GM23338 (cell line): ENCODE measurements around the gene PPP1R37. TPM values are rescaled to one million over a fixed set of nuclear protein-coding genes. Genes with fewer than 3 reads are reported as not detected.

ENCODE experiments used
- ATAC-seq: fragments of 200-7000 bp; cut with Tn5 transposase; 3 replicates; pipeline ENCODE4 v1.9.1; 2020
- DNase-seq: peaks from one replicate; pipeline ENCODE4 v3.0.0-alpha.2; 2015; ENCODE audit warnings: low spot score
- H2AFZ ChIP-seq: fragments of 200-600 bp; sonication (generic); 2 replicates; pipeline ENCODE4 v1.8.0; 2016; ENCODE audit warnings: antibody characterized with exemption, mild to moderate bottlenecking, moderate library complexity
- H3F3A ChIP-seq: fragments of 200-600 bp; sonication (generic); replicated peaks from 2 replicates; pipeline ENCODE4 v1.8.0; 2017; ENCODE audit warnings: antibody characterized with exemption, mixed run types, low read depth
- H3K27ac ChIP-seq: fragments of 200-600 bp; sonication (generic); 2 replicates; pipeline ENCODE4 v1.6.1; 2016; ENCODE audit warnings: low read depth
- H3K27me3 ChIP-seq: fragments of 200-600 bp; sonication (generic); 2 replicates; pipeline ENCODE4 v1.8.0; 2016; ENCODE audit warnings: mild to moderate bottlenecking, mixed run types, moderate library complexity; ENCODE audit not compliant: insufficient read depth
- H3K36me3 ChIP-seq: fragments of 200-600 bp; sonication (generic); 2 replicates; pipeline ENCODE4 v1.8.0; 2016; ENCODE audit warnings: mild to moderate bottlenecking; ENCODE audit not compliant: insufficient read depth
- H3K4me1 ChIP-seq: fragments of 200-600 bp; sonication (generic); 2 replicates; pipeline ENCODE4 v1.8.0; 2016; ENCODE audit warnings: mild to moderate bottlenecking, moderate library complexity; ENCODE audit not compliant: insufficient read depth
- H3K4me2 ChIP-seq: fragments of 200-600 bp; sonication (generic); 2 replicates; pipeline ENCODE4 v1.7.1; 2017; ENCODE audit warnings: mixed run types
- H3K4me3 ChIP-seq: fragments of 200-600 bp; sonication (generic); 2 replicates; pipeline ENCODE4 v1.6.1; 2016; ENCODE audit warnings: mixed run types
- H3K79me2 ChIP-seq: fragments of 200-600 bp; sonication (generic); replicated peaks from 2 replicates; pipeline ENCODE4 v1.8.0; 2017; ENCODE audit warnings: mild to moderate bottlenecking; ENCODE audit not compliant: insufficient read depth
- H3K9me2 ChIP-seq: fragments of 200-600 bp; sonication (generic); 2 replicates; pipeline ENCODE4 v1.8.0; 2017; ENCODE audit not compliant: insufficient read depth
- H4K20me1 ChIP-seq: fragments of 200-600 bp; sonication (generic); replicated peaks from 2 replicates; pipeline ENCODE4 v1.8.0; 2017; ENCODE audit warnings: mild to moderate bottlenecking; ENCODE audit not compliant: insufficient read depth
- H3K27ac Mint-ChIP-seq: 2 replicates; pipeline ENCODE4 v1.8.0; 2020; ENCODE audit warnings: inconsistent platforms, mild to moderate bottlenecking, moderate library complexity, mixed read lengths
- H3K27me3 Mint-ChIP-seq: 3 replicates; pipeline ENCODE4 v1.8.0; 2022; ENCODE audit warnings: low read depth, mild to moderate bottlenecking, moderate library complexity, mixed read lengths, inconsistent platforms; ENCODE audit not compliant: insufficient read depth, poor library complexity
- H3K36me3 Mint-ChIP-seq: 3 replicates; pipeline ENCODE4 v1.8.0; 2021; ENCODE audit warnings: low read depth, mild to moderate bottlenecking, inconsistent platforms, moderate library complexity, mixed read lengths
- H3K4me1 Mint-ChIP-seq: 3 replicates; pipeline ENCODE4 v1.8.0; 2020; ENCODE audit warnings: mild to moderate bottlenecking, inconsistent platforms, mixed read lengths
- H3K4me3 Mint-ChIP-seq: 3 replicates; pipeline ENCODE4 v1.8.0; 2021; ENCODE audit warnings: moderate library complexity, mild to moderate bottlenecking, inconsistent platforms, mixed read lengths
- H3K9me3 Mint-ChIP-seq: 3 replicates; pipeline ENCODE4 v1.8.0; 2020; ENCODE audit warnings: moderate library complexity, mild to moderate bottlenecking, inconsistent platforms, mixed read lengths
- CREB1 ChIP-seq: fragments of 250-450 bp; sonication (Bioruptor Pico); IDR thresholded peaks from 2 replicates; pipeline ENCODE4 v1.5.0; 2020; ENCODE audit warnings: low read depth, mild to moderate bottlenecking, moderate library complexity
- CTCF ChIP-seq, 2 experiments: fragments of 200-600 bp in 1 of 2; sonication (generic) in 1 of 2; conservative IDR thresholded peaks; 2 replicates each; pipeline versions ENCODE4 v1.5.1 to v1.6.1; 2016 to 2017; ENCODE audit warnings: antibody characterized with exemption in 2 of 2, low read depth in 2 of 2, mild to moderate bottlenecking in 2 of 2, moderate library complexity in 1 of 2
- POLR2AphosphoS5 ChIP-seq: IDR thresholded peaks from 2 replicates; pipeline ENCODE4 v1.6.1; 2016; ENCODE audit warnings: antibody characterized with exemption, low read depth
- ZNF331 ChIP-seq: fragments of 250-450 bp; sonication (Bioruptor Pico); IDR thresholded peaks from 2 replicates; pipeline ENCODE4 v1.5.0; 2020; ENCODE audit warnings: low read depth, mild to moderate bottlenecking, moderate library complexity
- polyA plus RNA-seq: library from polyadenylated mRNA; unstranded; fragments of >200 nt; fragmentation: Nextera tagmentation; extraction: Ambion mirVana; gene quantifications from 2 replicates; pipeline ENCODE4 v1.2.1, GENCODE V29; 2016
- total RNA-seq: library from RNA; depleted of rRNA; stranded (reverse); fragments of >200 nt; shearing (Covaris generic); gene quantifications from 2 replicates; pipeline ENCODE4 v1.2.3, GENCODE V29; 2014
- TF ChIP-seq, protein P1 (sequence below): IDR thresholded peaks from one replicate; pipeline ENCODE4 v1.6.1; 2018; ENCODE audit warnings: antibody characterized with exemption; ENCODE audit not compliant: unreplicated experiment
- TF ChIP-seq, protein P2 (sequence below): fragments of 250-450 bp; sonication (Bioruptor Pico); IDR thresholded peaks from 2 replicates; pipeline ENCODE4 v1.5.0; 2020; ENCODE audit warnings: mild to moderate bottlenecking, moderate library complexity

PPP1R37 gene
- total and polyA plus RNA-seq, 2 experiments from 2014 or later = 6.9 to 47.2 TPM

DNA sequence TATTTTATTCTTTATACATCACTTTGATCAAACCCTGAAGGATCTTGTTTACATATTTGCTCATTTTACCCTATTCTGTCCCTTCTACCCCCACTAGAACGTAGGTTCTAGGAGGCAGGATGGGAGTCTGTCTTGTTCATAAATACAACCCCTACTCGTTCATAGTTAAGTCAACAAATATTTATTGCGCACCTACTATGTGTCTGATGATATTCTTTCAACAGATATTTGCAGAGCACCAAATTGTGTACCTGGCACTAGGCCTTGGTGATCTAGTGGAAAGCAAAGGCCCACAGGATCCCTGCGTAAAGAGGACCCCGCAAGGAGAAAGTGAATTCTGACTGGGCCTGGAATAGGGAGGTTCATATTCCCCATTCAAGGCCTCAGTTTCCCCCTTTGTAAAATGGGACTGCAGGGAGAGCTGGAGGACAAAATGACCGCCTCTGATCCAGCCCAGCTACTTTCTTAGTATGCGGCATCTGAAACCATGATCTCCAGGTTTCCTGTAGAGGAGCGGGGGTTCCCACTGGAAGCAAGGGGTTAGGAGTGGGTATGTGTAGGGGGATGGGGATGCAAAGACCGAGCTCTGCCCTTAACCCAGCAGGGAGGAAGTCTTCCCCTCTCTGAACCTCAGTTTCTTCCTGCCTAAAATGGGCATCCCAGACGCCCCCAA, 14.5 kb upstream of the PPP1R37 start:
- Histone ChIP-seq H3F3A (peaks cover 38% of the 10 kb centered on the region), H3K4me1 (peaks cover 51% of the 10 kb centered on the region), H3K9me2 (no peaks in the 10 kb centered on the region), H3K36me3 (no peaks in the 10 kb centered on the region; the same call in 1 of the 2 replicates), H4K20me1 (peaks cover 17% of the 10 kb centered on the region; the same call in 1 of the 2 replicates), H3K4me3 (peak overlapping the region; percentile 85), H3K27ac (peak overlapping the region; percentile 91), H3K79me2 (peaks cover 63% of the 10 kb centered on the region), H3K27me3 (no peaks in the 10 kb centered on the region), H2AFZ (no peak overlapping the region), H3K4me2 (peak overlapping the region; percentile 98)
- no peak for TF ChIP-seq ZNF331 (CRISPR knock-in tag)
- no peak for ATAC-seq
- no peak for DNase-seq
- H3K27ac Mint-ChIP-seq = peak overlapping the region; percentile 44; the same call in 1 of the 2 replicates
- H3K36me3 Mint-ChIP-seq = peaks cover 26% of the 10 kb centered on the region
- peaks cover 2% of the 10 kb centered on the region; the same call in 1 of the 3 replicates for H3K9me3 Mint-ChIP-seq
- H3K4me3 Mint-ChIP-seq = peak overlapping the region; percentile 98
- H3K4me1 Mint-ChIP-seq = peaks cover 45% of the 10 kb centered on the region
- peaks cover 14% of the 10 kb centered on the region for H3K27me3 Mint-ChIP-seq

DNA sequence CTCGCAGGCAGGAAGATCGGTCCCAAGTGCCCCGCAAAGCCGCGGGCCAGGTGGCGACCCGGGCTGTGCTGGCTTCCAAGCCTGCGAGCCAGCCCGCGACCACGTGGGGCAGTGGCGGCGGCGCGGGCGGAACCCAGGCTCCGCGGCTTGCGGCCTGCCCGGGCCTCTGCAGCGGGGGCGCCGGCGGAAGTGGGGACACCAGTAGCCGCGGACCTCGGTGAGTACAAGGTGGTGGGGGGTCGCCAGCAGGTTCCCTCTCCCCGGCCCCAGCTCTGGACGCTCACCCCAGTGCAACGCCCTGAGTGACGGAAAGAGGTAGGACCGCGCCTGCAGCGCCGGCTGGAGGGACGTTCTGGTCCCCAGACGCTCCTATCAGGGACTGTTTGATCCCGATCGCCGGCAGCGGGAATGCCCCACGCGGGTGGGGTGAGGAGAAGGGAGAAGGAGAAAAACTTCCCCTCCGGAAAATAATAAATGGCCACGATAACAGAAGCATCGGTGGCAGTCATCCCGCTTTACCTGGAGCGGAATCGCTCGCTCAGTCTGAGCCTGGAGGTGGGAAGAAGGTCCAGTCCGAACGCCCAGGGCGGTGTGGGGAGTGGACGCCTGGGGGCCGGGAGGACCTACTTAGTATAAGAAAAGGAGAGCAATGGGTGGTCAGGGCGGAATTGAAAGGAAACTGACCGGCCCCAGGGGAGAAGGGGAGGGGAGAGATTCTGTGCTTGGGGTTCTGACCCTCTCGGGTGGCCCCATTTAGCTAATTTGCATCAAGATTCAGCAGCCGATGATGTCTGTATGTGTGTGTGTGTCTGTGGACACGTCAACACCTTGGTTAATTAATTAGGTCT, 13.7 kb upstream of the PPP1R37 start, which contains the start of gene GEMIN7:
GEMIN7 (plus strand) TSS at position 198 of the 848 bp plus-strand sequence. CDS start 10,855 bp downstream, outside the sequence.
- H4K20me1 ChIP-seq = peaks cover 14% of the 10 kb centered on the region; the same call in 1 of the 2 replicates
- peaks cover 14% of the 10 kb centered on the region for H3K27me3 Mint-ChIP-seq
- peak; percentile 93 for DNase-seq
- H3K4me1 ChIP-seq = peaks cover 49% of the 10 kb centered on the region
- H3K4me3 Mint-ChIP-seq = peak within 1 kb of the TSS; percentile 98
- H3K9me3 Mint-ChIP-seq = peaks cover 2% of the 10 kb centered on the region; the same call in 1 of the 3 replicates
- peak within 1 kb of the TSS; percentile 85 for H3K4me3 ChIP-seq
- H2AFZ ChIP-seq = no peak within 1 kb of the TSS; the same call in 1 of the 2 replicates
- H3K79me2 ChIP-seq = peaks cover 60% of the 10 kb centered on the region
- H3F3A ChIP-seq = peaks cover 38% of the 10 kb centered on the region
- H3K27ac ChIP-seq = peak within 1 kb of the TSS; percentile 99
- no peaks in the 10 kb centered on the region; the same call in 1 of the 2 replicates for H3K36me3 ChIP-seq
- ATAC-seq = peak; percentile 52
- peaks cover 45% of the 10 kb centered on the region for H3K4me1 Mint-ChIP-seq
- peak within 1 kb of the TSS; percentile 98 for H3K4me2 ChIP-seq
- H3K36me3 Mint-ChIP-seq = peaks cover 26% of the 10 kb centered on the region
- H3K27ac Mint-ChIP-seq = peak within 1 kb of the TSS; percentile 99
- no peaks in the 10 kb centered on the region for H3K9me2 ChIP-seq
- no peaks in the 10 kb centered on the region for H3K27me3 ChIP-seq
- TF ChIP-seq POLR2AphosphoS5 (peak; percentile 62), ZNF331 (CRISPR knock-in tag) (no peak), CREB1 (CRISPR knock-in tag) (peak; percentile 80), CTCF (conservative IDR thresholded peaks at IDR 0.05; ENCODE audit: low read depth in 2 of 2) (no peak)
- TF ChIP-seq, protein P1, sequence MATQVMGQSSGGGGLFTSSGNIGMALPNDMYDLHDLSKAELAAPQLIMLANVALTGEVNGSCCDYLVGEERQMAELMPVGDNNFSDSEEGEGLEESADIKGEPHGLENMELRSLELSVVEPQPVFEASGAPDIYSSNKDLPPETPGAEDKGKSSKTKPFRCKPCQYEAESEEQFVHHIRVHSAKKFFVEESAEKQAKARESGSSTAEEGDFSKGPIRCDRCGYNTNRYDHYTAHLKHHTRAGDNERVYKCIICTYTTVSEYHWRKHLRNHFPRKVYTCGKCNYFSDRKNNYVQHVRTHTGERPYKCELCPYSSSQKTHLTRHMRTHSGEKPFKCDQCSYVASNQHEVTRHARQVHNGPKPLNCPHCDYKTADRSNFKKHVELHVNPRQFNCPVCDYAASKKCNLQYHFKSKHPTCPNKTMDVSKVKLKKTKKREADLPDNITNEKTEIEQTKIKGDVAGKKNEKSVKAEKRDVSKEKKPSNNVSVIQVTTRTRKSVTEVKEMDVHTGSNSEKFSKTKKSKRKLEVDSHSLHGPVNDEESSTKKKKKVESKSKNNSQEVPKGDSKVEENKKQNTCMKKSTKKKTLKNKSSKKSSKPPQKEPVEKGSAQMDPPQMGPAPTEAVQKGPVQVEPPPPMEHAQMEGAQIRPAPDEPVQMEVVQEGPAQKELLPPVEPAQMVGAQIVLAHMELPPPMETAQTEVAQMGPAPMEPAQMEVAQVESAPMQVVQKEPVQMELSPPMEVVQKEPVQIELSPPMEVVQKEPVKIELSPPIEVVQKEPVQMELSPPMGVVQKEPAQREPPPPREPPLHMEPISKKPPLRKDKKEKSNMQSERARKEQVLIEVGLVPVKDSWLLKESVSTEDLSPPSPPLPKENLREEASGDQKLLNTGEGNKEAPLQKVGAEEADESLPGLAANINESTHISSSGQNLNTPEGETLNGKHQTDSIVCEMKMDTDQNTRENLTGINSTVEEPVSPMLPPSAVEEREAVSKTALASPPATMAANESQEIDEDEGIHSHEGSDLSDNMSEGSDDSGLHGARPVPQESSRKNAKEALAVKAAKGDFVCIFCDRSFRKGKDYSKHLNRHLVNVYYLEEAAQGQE = no peak
- TF ChIP-seq, protein P2, sequence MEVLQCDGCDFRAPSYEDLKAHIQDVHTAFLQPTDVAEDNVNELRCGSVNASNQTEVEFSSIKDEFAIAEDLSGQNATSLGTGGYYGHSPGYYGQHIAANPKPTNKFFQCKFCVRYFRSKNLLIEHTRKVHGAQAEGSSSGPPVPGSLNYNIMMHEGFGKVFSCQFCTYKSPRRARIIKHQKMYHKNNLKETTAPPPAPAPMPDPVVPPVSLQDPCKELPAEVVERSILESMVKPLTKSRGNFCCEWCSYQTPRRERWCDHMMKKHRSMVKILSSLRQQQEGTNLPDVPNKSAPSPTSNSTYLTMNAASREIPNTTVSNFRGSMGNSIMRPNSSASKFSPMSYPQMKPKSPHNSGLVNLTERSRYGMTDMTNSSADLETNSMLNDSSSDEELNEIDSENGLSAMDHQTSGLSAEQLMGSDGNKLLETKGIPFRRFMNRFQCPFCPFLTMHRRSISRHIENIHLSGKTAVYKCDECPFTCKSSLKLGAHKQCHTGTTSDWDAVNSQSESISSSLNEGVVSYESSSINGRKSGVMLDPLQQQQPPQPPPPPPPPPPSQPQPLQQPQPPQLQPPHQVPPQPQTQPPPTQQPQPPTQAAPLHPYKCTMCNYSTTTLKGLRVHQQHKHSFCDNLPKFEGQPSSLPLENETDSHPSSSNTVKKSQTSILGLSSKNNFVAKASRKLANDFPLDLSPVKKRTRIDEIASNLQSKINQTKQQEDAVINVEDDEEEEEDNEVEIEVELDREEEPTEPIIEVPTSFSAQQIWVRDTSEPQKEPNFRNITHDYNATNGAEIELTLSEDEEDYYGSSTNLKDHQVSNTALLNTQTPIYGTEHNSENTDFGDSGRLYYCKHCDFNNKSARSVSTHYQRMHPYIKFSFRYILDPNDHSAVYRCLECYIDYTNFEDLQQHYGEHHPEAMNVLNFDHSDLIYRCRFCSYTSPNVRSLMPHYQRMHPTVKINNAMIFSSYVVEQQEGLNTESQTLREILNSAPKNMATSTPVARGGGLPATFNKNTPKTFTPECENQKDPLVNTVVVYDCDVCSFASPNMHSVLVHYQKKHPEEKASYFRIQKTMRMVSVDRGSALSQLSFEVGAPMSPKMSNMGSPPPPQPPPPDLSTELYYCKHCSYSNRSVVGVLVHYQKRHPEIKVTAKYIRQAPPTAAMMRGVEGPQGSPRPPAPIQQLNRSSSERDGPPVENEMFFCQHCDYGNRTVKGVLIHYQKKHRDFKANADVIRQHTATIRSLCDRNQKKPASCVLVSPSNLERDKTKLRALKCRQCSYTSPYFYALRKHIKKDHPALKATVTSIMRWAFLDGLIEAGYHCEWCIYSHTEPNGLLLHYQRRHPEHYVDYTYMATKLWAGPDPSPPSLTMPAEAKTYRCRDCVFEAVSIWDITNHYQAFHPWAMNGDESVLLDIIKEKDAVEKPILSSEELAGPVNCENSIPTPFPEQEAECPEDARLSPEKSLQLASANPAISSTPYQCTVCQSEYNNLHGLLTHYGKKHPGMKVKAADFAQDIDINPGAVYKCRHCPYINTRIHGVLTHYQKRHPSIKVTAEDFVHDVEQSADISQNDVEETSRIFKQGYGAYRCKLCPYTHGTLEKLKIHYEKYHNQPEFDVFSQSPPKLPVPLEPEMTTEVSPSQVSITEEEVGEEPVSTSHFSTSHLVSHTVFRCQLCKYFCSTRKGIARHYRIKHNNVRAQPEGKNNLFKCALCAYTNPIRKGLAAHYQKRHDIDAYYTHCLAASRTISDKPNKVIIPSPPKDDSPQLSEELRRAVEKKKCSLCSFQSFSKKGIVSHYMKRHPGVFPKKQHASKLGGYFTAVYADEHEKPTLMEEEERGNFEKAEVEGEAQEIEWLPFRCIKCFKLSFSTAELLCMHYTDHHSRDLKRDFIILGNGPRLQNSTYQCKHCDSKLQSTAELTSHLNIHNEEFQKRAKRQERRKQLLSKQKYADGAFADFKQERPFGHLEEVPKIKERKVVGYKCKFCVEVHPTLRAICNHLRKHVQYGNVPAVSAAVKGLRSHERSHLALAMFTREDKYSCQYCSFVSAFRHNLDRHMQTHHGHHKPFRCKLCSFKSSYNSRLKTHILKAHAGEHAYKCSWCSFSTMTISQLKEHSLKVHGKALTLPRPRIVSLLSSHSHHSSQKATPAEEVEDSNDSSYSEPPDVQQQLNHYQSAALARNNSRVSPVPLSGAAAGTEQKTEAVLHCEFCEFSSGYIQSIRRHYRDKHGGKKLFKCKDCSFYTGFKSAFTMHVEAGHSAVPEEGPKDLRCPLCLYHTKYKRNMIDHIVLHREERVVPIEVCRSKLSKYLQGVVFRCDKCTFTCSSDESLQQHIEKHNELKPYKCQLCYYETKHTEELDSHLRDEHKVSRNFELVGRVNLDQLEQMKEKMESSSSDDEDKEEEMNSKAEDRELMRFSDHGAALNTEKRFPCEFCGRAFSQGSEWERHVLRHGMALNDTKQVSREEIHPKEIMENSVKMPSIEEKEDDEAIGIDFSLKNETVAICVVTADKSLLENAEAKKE = no peak
